ENCODE data around the gene TSPAN11.

DNA sequence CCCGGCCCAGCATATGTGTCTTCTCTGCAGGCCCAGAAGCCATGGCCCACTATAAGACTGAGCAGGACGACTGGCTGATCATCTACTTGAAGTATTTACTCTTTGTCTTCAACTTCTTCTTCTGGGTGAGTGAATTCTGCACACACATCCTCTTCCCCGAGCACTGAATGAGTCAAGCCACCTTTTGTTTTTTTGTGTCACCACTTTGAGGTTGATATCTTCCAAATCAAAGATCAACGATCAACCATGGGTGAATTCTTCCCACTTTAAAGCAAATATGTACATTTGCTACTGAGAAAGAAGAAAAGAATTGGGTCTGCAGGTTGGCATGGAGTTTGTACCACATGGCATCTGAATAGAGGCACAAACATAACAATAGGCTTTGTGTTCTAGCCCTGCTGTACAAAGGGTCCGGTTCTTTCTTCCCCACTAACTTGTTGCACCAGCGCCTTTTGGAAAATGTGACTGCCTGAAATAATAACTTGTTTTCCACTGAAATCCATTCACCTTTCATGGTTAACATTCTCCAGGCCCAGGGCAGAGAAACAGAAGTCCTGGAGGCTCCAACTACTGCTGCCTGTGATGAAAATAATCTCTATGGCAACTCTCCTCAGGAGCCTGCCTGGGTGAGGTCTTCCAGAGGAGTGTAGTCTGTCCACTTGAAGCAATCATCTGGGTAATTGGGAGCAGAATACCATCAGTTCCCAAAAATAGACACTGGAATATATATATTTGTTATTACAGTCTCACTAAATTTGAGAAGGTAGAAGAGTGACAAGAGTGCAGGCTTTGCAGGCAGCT lies 27.6 kb downstream of the TSPAN11 start:
- TF ChIP-seq CTCF (IDR thresholded peaks at IDR 0.05) (no peak), POLR2A (IDR thresholded peaks at IDR 0.05; ENCODE audit: low read length) (no peak), HMGXB4 (CRISPR knock-in tag; IDR thresholded peaks at IDR 0.05; ENCODE audit: borderline replicate concordance) (no peak), PHF8 (IDR thresholded peaks at IDR 0.05; ENCODE audit: borderline replicate concordance, low read depth) (no peak), ZSCAN20 (CRISPR knock-in tag; IDR thresholded peaks at IDR 0.05) (no peak), HOXA7 (CRISPR knock-in tag; IDR thresholded peaks at IDR 0.05) (no peak), CBX2 (IDR thresholded peaks at IDR 0.05; ENCODE audit: borderline replicate concordance, low read depth) (no peak), JUNB (IDR thresholded peaks at IDR 0.05) (no peak), KDM1A (IDR thresholded peaks at IDR 0.05; ENCODE audit: low read depth) (no peak), MYC (IDR thresholded peaks at IDR 0.05; ENCODE audit: borderline replicate concordance, low read length) (no peak), ELK1 (IDR thresholded peaks at IDR 0.05; ENCODE audit: low read depth, low read length) (no peak), ESRRA (IDR thresholded peaks at IDR 0.05; ENCODE audit: borderline replicate concordance, low read length) (no peak)
- TF ChIP-seq, protein P1, sequence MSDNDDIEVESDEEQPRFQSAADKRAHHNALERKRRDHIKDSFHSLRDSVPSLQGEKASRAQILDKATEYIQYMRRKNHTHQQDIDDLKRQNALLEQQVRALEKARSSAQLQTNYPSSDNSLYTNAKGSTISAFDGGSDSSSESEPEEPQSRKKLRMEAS (IDR thresholded peaks at IDR 0.05) = no peak

Measured in A549 (cell line).